ENCODE measurements around the gene HORMAD2. TPM values are rescaled to one million over a fixed set of nuclear protein-coding genes. Genes with fewer than 3 reads are reported as not detected.

Gene HORMAD2
- total RNA-seq, 4 donors from 2014 or later = not detected

DNA sequence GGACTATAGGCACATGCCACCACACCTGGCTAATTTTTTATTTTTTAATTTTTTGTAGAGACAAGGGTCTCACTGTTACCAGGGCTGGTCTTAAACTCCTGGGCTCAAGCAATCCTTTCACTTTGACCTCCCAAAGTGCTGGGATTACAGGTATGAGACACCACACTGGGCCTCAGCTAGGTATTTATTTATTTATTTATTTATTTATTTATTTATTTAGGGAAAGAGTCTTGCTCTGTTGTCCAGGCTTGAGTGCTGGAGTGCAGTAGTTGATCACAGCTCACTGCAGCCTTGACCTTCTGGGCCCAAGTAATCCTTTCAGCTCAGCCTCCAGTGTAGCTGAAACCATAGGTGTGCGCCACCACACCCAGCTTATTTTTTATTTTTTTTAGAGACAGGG lies 43.2 kb downstream of the HORMAD2 start:
- H3K4me3 ChIP-seq (ENCODE audit: low read depth, poor library complexity, severe bottlenecking) = no peak overlapping the region
- intact Hi-C loops (cut with DNase I; ENCODE audit: low total_unique reads) = no loop called here
- DNase-seq (ENCODE audit: low spot score in 2 of 2) = no peak
- TF ChIP-seq POLR2A (IDR thresholded peaks at IDR 0.05) = no peak
- TF ChIP-seq, protein P1, sequence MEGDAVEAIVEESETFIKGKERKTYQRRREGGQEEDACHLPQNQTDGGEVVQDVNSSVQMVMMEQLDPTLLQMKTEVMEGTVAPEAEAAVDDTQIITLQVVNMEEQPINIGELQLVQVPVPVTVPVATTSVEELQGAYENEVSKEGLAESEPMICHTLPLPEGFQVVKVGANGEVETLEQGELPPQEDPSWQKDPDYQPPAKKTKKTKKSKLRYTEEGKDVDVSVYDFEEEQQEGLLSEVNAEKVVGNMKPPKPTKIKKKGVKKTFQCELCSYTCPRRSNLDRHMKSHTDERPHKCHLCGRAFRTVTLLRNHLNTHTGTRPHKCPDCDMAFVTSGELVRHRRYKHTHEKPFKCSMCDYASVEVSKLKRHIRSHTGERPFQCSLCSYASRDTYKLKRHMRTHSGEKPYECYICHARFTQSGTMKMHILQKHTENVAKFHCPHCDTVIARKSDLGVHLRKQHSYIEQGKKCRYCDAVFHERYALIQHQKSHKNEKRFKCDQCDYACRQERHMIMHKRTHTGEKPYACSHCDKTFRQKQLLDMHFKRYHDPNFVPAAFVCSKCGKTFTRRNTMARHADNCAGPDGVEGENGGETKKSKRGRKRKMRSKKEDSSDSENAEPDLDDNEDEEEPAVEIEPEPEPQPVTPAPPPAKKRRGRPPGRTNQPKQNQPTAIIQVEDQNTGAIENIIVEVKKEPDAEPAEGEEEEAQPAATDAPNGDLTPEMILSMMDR (IDR thresholded peaks at IDR 0.05) = no peak
- 100% methylated on average over 1 of the region's 1 CpG for WGBS, 2 donors

DNA sequence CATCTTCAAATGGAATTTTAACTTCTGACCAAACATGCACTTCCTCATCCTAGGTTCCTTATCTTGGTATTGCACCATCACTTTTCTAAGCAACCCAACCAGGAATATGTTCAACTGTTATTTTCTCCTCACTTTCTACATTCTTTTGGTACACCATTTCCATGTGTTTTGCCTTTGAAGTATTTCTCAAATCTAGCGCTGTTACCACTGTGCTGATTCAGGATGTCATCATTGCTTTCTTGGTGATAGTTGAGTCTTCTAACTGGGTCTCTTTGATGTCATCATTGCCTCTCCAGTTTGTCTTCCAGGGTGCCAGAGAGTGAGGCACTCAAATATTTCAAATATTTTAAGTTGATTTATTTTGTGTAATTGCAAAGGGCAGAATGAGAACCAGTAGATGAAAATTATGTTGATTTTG lies 47.5 kb downstream of the HORMAD2 start:
- TF ChIP-seq POLR2A (IDR thresholded peaks at IDR 0.05) = no peak
- TF ChIP-seq, protein P1 (IDR thresholded peaks at IDR 0.05) = no peak
- no peak for DNase-seq (ENCODE audit: low spot score in 2 of 2)
- intact Hi-C loops (cut with DNase I; ENCODE audit: low total_unique reads) = no loop called here
- 82 to 92% methylated on average over 1 of the region's 1 CpG for WGBS, 2 donors
- no peak overlapping the region for H3K4me3 ChIP-seq (ENCODE audit: low read depth, poor library complexity, severe bottlenecking)

DNA sequence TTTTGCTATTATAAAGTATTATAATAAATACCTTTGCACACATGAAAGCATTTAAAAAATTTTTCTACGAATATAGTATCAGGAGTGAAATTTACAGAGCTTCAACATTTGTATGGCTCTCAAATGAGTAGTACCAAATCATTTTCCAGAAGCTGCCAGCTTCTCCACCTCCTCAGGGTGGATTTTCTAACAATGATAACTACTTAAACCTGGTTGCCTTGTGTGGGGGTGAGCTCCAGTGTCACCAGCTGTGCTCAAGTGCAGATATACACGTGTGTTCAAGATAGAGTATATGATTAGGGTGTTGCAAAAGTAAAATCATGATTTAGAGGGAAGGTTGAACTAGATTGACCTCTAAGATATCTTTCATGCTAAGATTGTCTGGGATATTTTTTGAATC lies 48.2 kb downstream of the HORMAD2 start:
- no peak for DNase-seq (ENCODE audit: low spot score in 2 of 2)
- TF ChIP-seq, protein P1 (IDR thresholded peaks at IDR 0.05) = no peak
- no peak for TF ChIP-seq POLR2A (IDR thresholded peaks at IDR 0.05)
- H3K4me3 ChIP-seq (ENCODE audit: low read depth, poor library complexity, severe bottlenecking) = no peak overlapping the region
- 54 to 64% methylated on average over 2 of the region's 2 CpGs for WGBS, 2 donors
- intact Hi-C loops (cut with DNase I; ENCODE audit: low total_unique reads) = no loop called here

DNA sequence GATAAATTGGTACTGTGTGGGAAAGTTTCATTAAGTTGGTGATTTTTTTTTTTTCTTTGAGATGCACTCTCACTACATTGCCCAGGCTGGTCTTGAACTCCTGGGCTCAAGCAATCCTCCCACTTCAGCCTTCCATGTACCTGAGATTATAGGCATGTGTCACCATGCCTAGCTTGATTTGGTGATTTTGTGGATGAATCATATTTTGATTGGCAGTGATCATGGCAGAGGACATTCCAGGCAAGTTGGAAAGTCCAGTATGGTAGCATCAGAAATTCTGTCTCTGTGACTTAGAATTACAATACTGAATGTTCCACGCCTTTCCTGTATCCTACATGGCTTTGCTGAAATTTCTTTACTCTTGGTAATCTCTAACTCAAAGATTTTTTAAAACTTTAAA lies 49.4 kb downstream of the HORMAD2 start:
- WGBS, 2 donors = 96 to 97% methylated on average over 1 of the region's 1 CpG
- intact Hi-C loops (cut with DNase I; ENCODE audit: low total_unique reads) = no loop called here
- DNase-seq (ENCODE audit: low spot score in 2 of 2) = no peak
- H3K4me3 ChIP-seq (ENCODE audit: low read depth, poor library complexity, severe bottlenecking) = no peak overlapping the region
- TF ChIP-seq, protein P1 (IDR thresholded peaks at IDR 0.05) = no peak
- no peak for TF ChIP-seq POLR2A (IDR thresholded peaks at IDR 0.05)

DNA sequence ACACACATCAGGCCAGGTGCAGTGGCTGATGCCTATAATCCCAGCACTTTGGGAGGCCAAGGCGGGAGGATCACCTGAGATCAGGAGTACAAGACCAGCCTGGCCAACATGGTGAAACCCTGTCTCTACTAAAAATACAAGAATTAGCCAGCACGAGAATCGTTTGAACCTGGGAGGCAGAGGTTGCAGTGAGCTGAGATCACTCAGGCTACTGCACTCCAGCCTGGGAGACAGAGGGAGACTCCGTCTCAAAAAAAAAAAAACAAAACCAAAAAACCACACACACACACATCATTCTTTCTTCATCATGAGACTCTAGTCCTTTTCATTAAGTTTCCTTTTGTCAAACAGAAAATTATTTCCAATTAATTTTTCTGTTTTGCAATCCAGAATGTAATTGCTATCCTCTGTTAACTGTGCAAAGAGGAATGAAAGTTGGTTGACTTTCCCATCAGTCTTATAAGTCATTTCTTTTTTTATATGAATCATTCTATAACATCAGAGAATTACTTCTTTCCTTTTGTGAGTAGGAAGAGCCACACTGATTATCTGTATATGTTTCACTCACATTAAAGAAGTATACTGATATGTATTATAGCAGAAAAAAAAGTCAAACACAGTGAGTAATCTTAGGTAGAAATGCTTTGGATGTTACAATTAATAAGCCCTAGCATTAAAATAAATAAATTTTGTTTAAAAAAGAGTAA lies 52.2 kb downstream of the HORMAD2 start:
- TF ChIP-seq, protein P1 (IDR thresholded peaks at IDR 0.05) = no peak
- TF ChIP-seq POLR2A (IDR thresholded peaks at IDR 0.05) = no peak
- intact Hi-C loops (cut with DNase I; ENCODE audit: low total_unique reads) = no loop called here
- no peak overlapping the region for H3K4me3 ChIP-seq (ENCODE audit: low read depth, poor library complexity, severe bottlenecking)
- WGBS, 2 donors = 77 to 78% methylated on average over 4 of the region's 4 CpGs
- no peak for DNase-seq (ENCODE audit: low spot score in 2 of 2)

DNA sequence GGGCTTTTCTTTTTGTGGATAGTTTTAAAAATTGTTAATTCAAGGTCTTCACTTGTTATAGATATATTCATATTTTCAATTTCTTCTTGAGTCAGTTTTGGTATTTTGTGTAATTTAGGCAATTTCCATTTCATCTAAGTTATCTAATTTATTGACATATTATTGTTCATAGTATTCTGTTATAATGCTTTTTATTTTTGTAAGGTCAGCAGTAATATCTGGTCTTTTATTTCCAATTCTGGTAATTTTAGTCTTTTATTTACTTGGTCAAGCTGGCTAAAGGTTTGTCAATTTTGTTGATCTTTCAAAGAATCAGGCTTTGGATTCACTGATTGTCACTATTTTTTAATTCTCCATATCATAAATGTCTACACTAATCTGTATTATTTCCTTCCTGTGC lies 60.1 kb downstream of the HORMAD2 start:
- no peak for DNase-seq (ENCODE audit: low spot score in 2 of 2)
- TF ChIP-seq, protein P1 (IDR thresholded peaks at IDR 0.05) = no peak
- no peak for TF ChIP-seq POLR2A (IDR thresholded peaks at IDR 0.05)
- intact Hi-C loops (cut with DNase I; ENCODE audit: low total_unique reads) = no loop called here
- H3K4me3 ChIP-seq (ENCODE audit: low read depth, poor library complexity, severe bottlenecking) = no peak overlapping the region
